Measurements from ENCODE around the gene ZC3H14. TPM values are rescaled to one million over a fixed set of nuclear protein-coding genes. Genes with fewer than 3 reads are reported as not detected.

The ZC3H14 gene
- total RNA-seq, 1 experiment from 2014 or later: 66.2 TPM

DNA sequence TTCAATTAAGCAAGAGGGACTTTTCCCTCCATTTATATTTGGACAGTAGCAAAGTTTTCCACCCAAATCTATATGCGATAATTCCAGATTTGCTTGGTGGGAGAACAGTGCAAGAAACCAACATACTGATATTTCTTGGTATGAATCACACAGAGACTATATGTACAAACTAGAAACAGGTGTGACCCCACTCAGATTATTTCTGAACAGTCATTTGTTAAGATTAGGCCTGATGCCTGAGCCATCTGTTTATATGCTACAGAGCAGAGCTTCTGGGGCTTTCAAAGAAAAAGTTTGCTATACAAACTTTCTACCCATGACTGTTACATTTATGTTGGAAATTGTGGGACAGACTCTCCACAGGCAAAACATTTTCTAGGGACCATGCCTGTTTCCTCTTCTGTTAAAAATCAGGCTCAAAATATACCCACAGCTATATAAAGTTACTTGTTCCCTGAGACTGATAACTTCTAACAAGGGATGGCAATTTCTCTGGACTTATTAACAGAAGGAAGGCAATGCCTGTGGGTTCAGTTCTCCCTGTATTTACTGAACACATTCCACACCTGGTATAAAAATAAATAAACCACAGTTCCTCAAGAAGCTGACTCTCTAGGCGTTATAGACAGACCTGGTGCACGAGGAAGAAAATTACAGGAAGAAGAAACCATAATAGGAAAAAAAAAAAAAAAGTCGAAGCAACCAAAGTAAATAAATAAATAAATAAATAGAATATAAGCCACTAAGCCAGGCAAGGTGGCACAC, 16.0 kb upstream of the ZC3H14 start:
- intact Hi-C loops (cut with micrococcal nuclease): no loop called here
- no peak for DNase-seq (ENCODE audit: low read depth, low spot score)

More for the DNA sequence above, 16.0 kb upstream of the ZC3H14 start:
- ChIA-PET CTCF (no interaction called here), RAD21 (ENCODE audit: low non-redundant PET in 1 of 2, low total read pairs in 2 of 2, uncharacterized antibody in 2 of 2, unreplicated experiment in 2 of 2) (no interaction called here), POLR2A (no interaction called here)
- H3K27me3 ChIP-seq (ENCODE audit: insufficient read depth, low read length): no peaks in the 10 kb centered on the region
- peaks cover 2 to 7% of the 10 kb centered on the region in 2 experiments; a peak in 2 of 4 replicates for H3K36me3 ChIP-seq (ENCODE audit: control insufficient read depth in 1 of 2, insufficient read depth in 2 of 2, low read length in 2 of 2)
- no peak overlapping the region for H2AFZ ChIP-seq (ENCODE audit: low read depth, low read length, poor library complexity, severe bottlenecking)
- peaks cover 0 to 9% of the 10 kb centered on the region in 2 experiments; a peak in 1 of 4 replicates for H3K4me1 ChIP-seq (ENCODE audit: control insufficient read depth in 1 of 2, insufficient read depth in 2 of 2, low read length in 2 of 2)
- no peak overlapping the region for H3K9ac ChIP-seq (ENCODE audit: low read length)
- no peak overlapping the region for H3K27ac ChIP-seq (ENCODE audit: low read depth, low read length)
- H3K4me3 ChIP-seq (replicated peaks in 1 of 2; ENCODE audit: low read depth in 1 of 2, low read length in 2 of 2): no peak overlapping the region
- H3K79me2 ChIP-seq (ENCODE audit: insufficient read depth, low read length): no peaks in the 10 kb centered on the region
- H3K9me3 ChIP-seq (ENCODE audit: control insufficient read depth in 1 of 2, insufficient read depth in 1 of 2, low read depth in 1 of 2, low read length in 2 of 2): no peaks in the 10 kb centered on the region
- no peak overlapping the region for H3K4me2 ChIP-seq (ENCODE audit: low read length)
- H4K20me1 ChIP-seq (ENCODE audit: insufficient read depth): no peaks in the 10 kb centered on the region
- TF ChIP-seq ELF1 (IDR thresholded peaks at IDR 0.05; ENCODE audit: borderline replicate concordance, low read depth): no peak
- TF ChIP-seq EZH2phosphoT487 (IDR thresholded peaks at IDR 0.05; ENCODE audit: borderline replicate concordance): no peak
- TF ChIP-seq, protein P1, sequence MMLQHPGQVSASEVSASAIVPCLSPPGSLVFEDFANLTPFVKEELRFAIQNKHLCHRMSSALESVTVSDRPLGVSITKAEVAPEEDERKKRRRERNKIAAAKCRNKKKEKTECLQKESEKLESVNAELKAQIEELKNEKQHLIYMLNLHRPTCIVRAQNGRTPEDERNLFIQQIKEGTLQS (IDR thresholded peaks at IDR 0.05): no peak
- TF ChIP-seq POLR2A (IDR thresholded peaks at IDR 0.05; ENCODE audit: borderline replicate concordance, extremely low read depth, insufficient read depth, insufficient read length): no peak
- TF ChIP-seq SP1 (IDR thresholded peaks at IDR 0.05; ENCODE audit: low read depth): no peak
- TF ChIP-seq FOSL1 (IDR thresholded peaks at IDR 0.05; ENCODE audit: low read depth): no peak
- TF ChIP-seq EZH2 (IDR thresholded peaks at IDR 0.05): no peak
- TF ChIP-seq TCF7L2 (IDR thresholded peaks at IDR 0.05; ENCODE audit: borderline replicate concordance, extremely low read depth, insufficient read depth, insufficient read length): no peak
- no peak for TF ChIP-seq SRF (IDR thresholded peaks at IDR 0.05; ENCODE audit: low read depth)
- no peak for TF ChIP-seq EGR1 (IDR thresholded peaks at IDR 0.05; ENCODE audit: low read depth)
- TF ChIP-seq YY1 (IDR thresholded peaks at IDR 0.05; ENCODE audit: extremely low read depth, insufficient replicate concordance, low read depth, low read length): no peak
- TF ChIP-seq, protein P2, sequence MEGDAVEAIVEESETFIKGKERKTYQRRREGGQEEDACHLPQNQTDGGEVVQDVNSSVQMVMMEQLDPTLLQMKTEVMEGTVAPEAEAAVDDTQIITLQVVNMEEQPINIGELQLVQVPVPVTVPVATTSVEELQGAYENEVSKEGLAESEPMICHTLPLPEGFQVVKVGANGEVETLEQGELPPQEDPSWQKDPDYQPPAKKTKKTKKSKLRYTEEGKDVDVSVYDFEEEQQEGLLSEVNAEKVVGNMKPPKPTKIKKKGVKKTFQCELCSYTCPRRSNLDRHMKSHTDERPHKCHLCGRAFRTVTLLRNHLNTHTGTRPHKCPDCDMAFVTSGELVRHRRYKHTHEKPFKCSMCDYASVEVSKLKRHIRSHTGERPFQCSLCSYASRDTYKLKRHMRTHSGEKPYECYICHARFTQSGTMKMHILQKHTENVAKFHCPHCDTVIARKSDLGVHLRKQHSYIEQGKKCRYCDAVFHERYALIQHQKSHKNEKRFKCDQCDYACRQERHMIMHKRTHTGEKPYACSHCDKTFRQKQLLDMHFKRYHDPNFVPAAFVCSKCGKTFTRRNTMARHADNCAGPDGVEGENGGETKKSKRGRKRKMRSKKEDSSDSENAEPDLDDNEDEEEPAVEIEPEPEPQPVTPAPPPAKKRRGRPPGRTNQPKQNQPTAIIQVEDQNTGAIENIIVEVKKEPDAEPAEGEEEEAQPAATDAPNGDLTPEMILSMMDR (IDR thresholded peaks at IDR 0.05 in 2 of 3, conservative IDR thresholded peaks at IDR 0.05 in 1 of 3; ENCODE audit: borderline replicate concordance in 1 of 3, insufficient read depth in 1 of 3, low read depth in 2 of 3, low read length in 2 of 3): no peak
- no peak for TF ChIP-seq JUND (IDR thresholded peaks at IDR 0.05)
- TF ChIP-seq, protein P3, sequence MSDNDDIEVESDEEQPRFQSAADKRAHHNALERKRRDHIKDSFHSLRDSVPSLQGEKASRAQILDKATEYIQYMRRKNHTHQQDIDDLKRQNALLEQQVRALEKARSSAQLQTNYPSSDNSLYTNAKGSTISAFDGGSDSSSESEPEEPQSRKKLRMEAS (IDR thresholded peaks at IDR 0.05): no peak
- TF ChIP-seq, protein P4, sequence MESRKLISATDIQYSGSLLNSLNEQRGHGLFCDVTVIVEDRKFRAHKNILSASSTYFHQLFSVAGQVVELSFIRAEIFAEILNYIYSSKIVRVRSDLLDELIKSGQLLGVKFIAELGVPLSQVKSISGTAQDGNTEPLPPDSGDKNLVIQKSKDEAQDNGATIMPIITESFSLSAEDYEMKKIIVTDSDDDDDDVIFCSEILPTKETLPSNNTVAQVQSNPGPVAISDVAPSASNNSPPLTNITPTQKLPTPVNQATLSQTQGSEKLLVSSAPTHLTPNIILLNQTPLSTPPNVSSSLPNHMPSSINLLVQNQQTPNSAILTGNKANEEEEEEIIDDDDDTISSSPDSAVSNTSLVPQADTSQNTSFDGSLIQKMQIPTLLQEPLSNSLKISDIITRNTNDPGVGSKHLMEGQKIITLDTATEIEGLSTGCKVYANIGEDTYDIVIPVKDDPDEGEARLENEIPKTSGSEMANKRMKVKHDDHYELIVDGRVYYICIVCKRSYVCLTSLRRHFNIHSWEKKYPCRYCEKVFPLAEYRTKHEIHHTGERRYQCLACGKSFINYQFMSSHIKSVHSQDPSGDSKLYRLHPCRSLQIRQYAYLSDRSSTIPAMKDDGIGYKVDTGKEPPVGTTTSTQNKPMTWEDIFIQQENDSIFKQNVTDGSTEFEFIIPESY (IDR thresholded peaks at IDR 0.05; ENCODE audit: extremely low read depth, insufficient replicate concordance, low read length): no peak
- BruUV-seq (replicated peaks): no TSS peak
- H3K9me2 ChIP-seq (ENCODE audit: insufficient read depth): no peaks in the 10 kb centered on the region
- no peak for ATAC-seq
